ENCODE data around the gene ERICH6B. TPM values are rescaled to one million over a fixed set of nuclear protein-coding genes. Genes with fewer than 3 reads are reported as not detected.

ERICH6B gene
- total RNA-seq, 1 experiment from 2014 or later: not detected

GRCh38 chr13:45592758-45593157, 22.8 kb downstream of the ERICH6B start:
- ChIA-PET POLR2A (ENCODE audit: unreplicated experiment) (no interaction called here), CTCF (no interaction called here)
- Histone ChIP-seq H3K9ac (ENCODE audit: low read length) (no peak overlapping the region), H3K9me2 (replicated peaks; ENCODE audit: low read length) (no peaks in the 10 kb centered on the region), H4K20me1 (ENCODE audit: low read length) (no peaks in the 10 kb centered on the region), H3K4me1 (ENCODE audit: insufficient read depth, low read length) (no peaks in the 10 kb centered on the region), H3K4me2 (ENCODE audit: low read length) (no peak overlapping the region), H3K79me2 (ENCODE audit: low read length) (no peaks in the 10 kb centered on the region), H3K4me3 (ENCODE audit: low read length) (no peak overlapping the region), H3F3A (ENCODE audit: low read length, unreplicated experiment) (no peaks in the 10 kb centered on the region), H3K36me3 (ENCODE audit: low read depth, low read length) (no peaks in the 10 kb centered on the region), H3K27me3 (ENCODE audit: low read length) (no peaks in the 10 kb centered on the region), H2AFZ (ENCODE audit: low read length) (no peak overlapping the region), H3K27ac (ENCODE audit: low read length) (no peak overlapping the region), H3K9me3 (ENCODE audit: low read length) (no peaks in the 10 kb centered on the region)
- no peak for TF ChIP-seq EZH2phosphoT487 (IDR thresholded peaks at IDR 0.05; ENCODE audit: borderline replicate concordance, low read length)
- TF ChIP-seq CTCF (conservative IDR thresholded peaks at IDR 0.05; ENCODE audit: low read depth, low read length): no peak
- no peak for TF ChIP-seq EZH2 (IDR thresholded peaks at IDR 0.05; ENCODE audit: low read length, unreplicated experiment)
- intact Hi-C loops (cut with micrococcal nuclease): no loop called here
- DNase-seq (no peak), ATAC-seq (no peak)
- no TSS peak for BruUV-seq (replicated peaks)

- Histone ChIP-seq H2AFZ (ENCODE audit: low read length) (no peak overlapping the region), H3K27ac (ENCODE audit: low read length) (no peak overlapping the region), H3K9me2 (replicated peaks; ENCODE audit: low read length) (no peaks in the 10 kb centered on the region), H3K9ac (ENCODE audit: low read length) (no peak overlapping the region), H3F3A (ENCODE audit: low read length, unreplicated experiment) (no peaks in the 10 kb centered on the region), H3K4me2 (ENCODE audit: low read length) (no peak overlapping the region), H3K4me1 (ENCODE audit: insufficient read depth, low read length) (no peaks in the 10 kb centered on the region), H3K79me2 (ENCODE audit: low read length) (no peaks in the 10 kb centered on the region), H3K36me3 (ENCODE audit: low read depth, low read length) (no peaks in the 10 kb centered on the region), H3K4me3 (ENCODE audit: low read length) (no peak overlapping the region), H4K20me1 (ENCODE audit: low read length) (no peaks in the 10 kb centered on the region), H3K9me3 (ENCODE audit: low read length) (no peaks in the 10 kb centered on the region), H3K27me3 (ENCODE audit: low read length) (no peaks in the 10 kb centered on the region)
- ATAC-seq: no peak
- POLR2A ChIA-PET (ENCODE audit: unreplicated experiment): no interaction called here
- no TSS peak for BruUV-seq (replicated peaks)
- intact Hi-C loops (cut with micrococcal nuclease): no loop called here
- CTCF ChIA-PET: no interaction called here
- no peak for TF ChIP-seq CTCF (conservative IDR thresholded peaks at IDR 0.05; ENCODE audit: low read depth, low read length)
- no peak for TF ChIP-seq EZH2 (IDR thresholded peaks at IDR 0.05; ENCODE audit: low read length, unreplicated experiment)
- no peak for TF ChIP-seq EZH2phosphoT487 (IDR thresholded peaks at IDR 0.05; ENCODE audit: borderline replicate concordance, low read length)
- no peak for DNase-seq
Observed at GRCh38 chr13:45590066-45590465, 25.5 kb downstream of the ERICH6B start.

GRCh38 chr13:45587897-45588296, 27.6 kb downstream of the ERICH6B start:
- DNase-seq (no peak), ATAC-seq (no peak)
- Histone ChIP-seq H3K4me3 (ENCODE audit: low read length) (no peak overlapping the region), H2AFZ (ENCODE audit: low read length) (no peak overlapping the region), H4K20me1 (ENCODE audit: low read length) (no peaks in the 10 kb centered on the region), H3K27ac (ENCODE audit: low read length) (no peak overlapping the region), H3K79me2 (ENCODE audit: low read length) (no peaks in the 10 kb centered on the region), H3K4me2 (ENCODE audit: low read length) (no peak overlapping the region), H3K36me3 (ENCODE audit: low read depth, low read length) (no peaks in the 10 kb centered on the region), H3K9ac (ENCODE audit: low read length) (no peak overlapping the region), H3K27me3 (ENCODE audit: low read length) (no peaks in the 10 kb centered on the region), H3F3A (ENCODE audit: low read length, unreplicated experiment) (no peaks in the 10 kb centered on the region), H3K9me2 (replicated peaks; ENCODE audit: low read length) (no peaks in the 10 kb centered on the region), H3K9me3 (ENCODE audit: low read length) (no peaks in the 10 kb centered on the region), H3K4me1 (ENCODE audit: insufficient read depth, low read length) (no peaks in the 10 kb centered on the region)
- intact Hi-C loops (cut with micrococcal nuclease): no loop called here
- ChIA-PET CTCF (no interaction called here), POLR2A (ENCODE audit: unreplicated experiment) (no interaction called here)
- TF ChIP-seq CTCF (conservative IDR thresholded peaks at IDR 0.05; ENCODE audit: low read depth, low read length) (no peak), EZH2 (IDR thresholded peaks at IDR 0.05; ENCODE audit: low read length, unreplicated experiment) (no peak), EZH2phosphoT487 (IDR thresholded peaks at IDR 0.05; ENCODE audit: borderline replicate concordance, low read length) (no peak)
- no TSS peak for BruUV-seq (replicated peaks)
